Mucosa of rectum (tissue), 2 donors: ENCODE results near the gene ARHGAP15.

ENCODE experiments used
- H3K27ac ChIP-seq, 2 donors: one replicate each; pipeline ENCODE4 v1.7.0; 2013; ENCODE audit warnings: inconsistent platforms in 2 of 2, low read depth in 2 of 2, low read length in 2 of 2
- H3K27me3 ChIP-seq, 2 donors: one replicate each; pipeline ENCODE4 v1.7.0; 2013; ENCODE audit warnings: low read length in 2 of 2; ENCODE audit not compliant: control insufficient read depth in 2 of 2, insufficient read depth in 2 of 2
- H3K36me3 ChIP-seq, 2 donors: one replicate each; pipeline ENCODE4 v1.7.0; 2013; ENCODE audit warnings: low read length in 2 of 2; ENCODE audit not compliant: control insufficient read depth in 2 of 2, insufficient read depth in 2 of 2
- H3K4me1 ChIP-seq, 2 donors: one replicate each; pipeline ENCODE4 v1.7.0; 2013; ENCODE audit warnings: low read length in 2 of 2, mild to moderate bottlenecking in 1 of 2; ENCODE audit not compliant: control insufficient read depth in 2 of 2, insufficient read depth in 2 of 2
- H3K4me3 ChIP-seq, 2 donors: one replicate each; pipeline ENCODE4 v1.7.0; 2013; ENCODE audit warnings: low read length in 2 of 2
- H3K9ac ChIP-seq, 2 donors: one replicate each; pipeline ENCODE4 v1.7.0; 2013; ENCODE audit warnings: low read length in 2 of 2, low read depth in 1 of 2, mild to moderate bottlenecking in 1 of 2
- H3K9me3 ChIP-seq, 2 donors: one replicate each; pipeline ENCODE4 v1.7.0; 2013; ENCODE audit warnings: low read length in 2 of 2; ENCODE audit not compliant: control insufficient read depth in 2 of 2
- donor health status: healthy.
- donor health status: Normal muscosa, but diverticular disease.

ARHGAP15 gene

GRCh38 chr2:143354050-143354750 lies 225.0 kb downstream of the ARHGAP15 start:
- H3K4me1 ChIP-seq: no peaks in the 10 kb centered on the region
- H3K36me3 ChIP-seq: no peaks in the 10 kb centered on the region
- H3K27ac ChIP-seq: no peak overlapping the region
- H3K9me3 ChIP-seq: no peaks in the 10 kb centered on the region
- no peak overlapping the region for H3K4me3 ChIP-seq
- H3K9ac ChIP-seq: no peak overlapping the region
- H3K27me3 ChIP-seq: no peaks in the 10 kb centered on the region

- Histone ChIP-seq H3K9me3 (no peaks in the 10 kb centered on the region), H3K9ac (no peak overlapping the region), H3K27me3 (no peaks in the 10 kb centered on the region), H3K4me1 (no peaks in the 10 kb centered on the region), H3K27ac (no peak overlapping the region), H3K4me3 (no peak overlapping the region), H3K36me3 (no peaks in the 10 kb centered on the region)
These were observed 226.7 kb downstream of the ARHGAP15 start for GRCh38 chr2:143355870-143356269.

- no peaks in the 10 kb centered on the region for H3K27me3 ChIP-seq
- H3K27ac ChIP-seq: no peak overlapping the region
- no peaks in the 10 kb centered on the region for H3K4me1 ChIP-seq
- no peaks in the 10 kb centered on the region for H3K9me3 ChIP-seq
- no peak overlapping the region for H3K4me3 ChIP-seq
- H3K36me3 ChIP-seq: no peaks in the 10 kb centered on the region
- no peak overlapping the region for H3K9ac ChIP-seq
These were observed 227.1 kb downstream of the ARHGAP15 start for GRCh38 chr2:143356336-143356735.

GRCh38 chr2:143356736-143357446 lies 227.7 kb downstream of the ARHGAP15 start:
- Histone ChIP-seq H3K36me3 (no peaks in the 10 kb centered on the region), H3K9ac (no peak overlapping the region), H3K4me3 (no peak overlapping the region), H3K27ac (no peak overlapping the region), H3K27me3 (no peaks in the 10 kb centered on the region), H3K4me1 (no peaks in the 10 kb centered on the region), H3K9me3 (no peaks in the 10 kb centered on the region)

- H3K9ac ChIP-seq: no peak overlapping the region
- no peak overlapping the region for H3K27ac ChIP-seq
- no peaks in the 10 kb centered on the region for H3K4me1 ChIP-seq
- no peaks in the 10 kb centered on the region for H3K27me3 ChIP-seq
- H3K4me3 ChIP-seq: no peak overlapping the region
- no peaks in the 10 kb centered on the region for H3K36me3 ChIP-seq
- no peaks in the 10 kb centered on the region for H3K9me3 ChIP-seq
These were observed 228.7 kb downstream of the ARHGAP15 start for GRCh38 chr2:143357966-143358365.

GRCh38 chr2:143361346-143361745 lies 232.1 kb downstream of the ARHGAP15 start:
- Histone ChIP-seq H3K27ac (no peak overlapping the region), H3K9me3 (no peaks in the 10 kb centered on the region), H3K4me3 (no peak overlapping the region), H3K9ac (no peak overlapping the region), H3K4me1 (no peaks in the 10 kb centered on the region), H3K36me3 (no peaks in the 10 kb centered on the region), H3K27me3 (no peaks in the 10 kb centered on the region)

- Histone ChIP-seq H3K4me1 (no peaks in the 10 kb centered on the region), H3K27me3 (no peaks in the 10 kb centered on the region), H3K9me3 (no peaks in the 10 kb centered on the region), H3K9ac (no peak overlapping the region), H3K4me3 (no peak overlapping the region), H3K27ac (no peak overlapping the region), H3K36me3 (no peaks in the 10 kb centered on the region)
These were observed 242.4 kb downstream of the ARHGAP15 start for GRCh38 chr2:143371616-143372015.

GRCh38 chr2:143375384-143375880 lies 246.2 kb downstream of the ARHGAP15 start:
- H3K4me3 ChIP-seq: no peak overlapping the region
- H3K4me1 ChIP-seq: no peaks in the 10 kb centered on the region
- no peaks in the 10 kb centered on the region for H3K9me3 ChIP-seq
- no peaks in the 10 kb centered on the region for H3K36me3 ChIP-seq
- H3K9ac ChIP-seq: no peak overlapping the region
- no peak overlapping the region for H3K27ac ChIP-seq
- no peaks in the 10 kb centered on the region for H3K27me3 ChIP-seq

GRCh38 chr2:143378996-143379395 lies 249.8 kb downstream of the ARHGAP15 start:
- Histone ChIP-seq H3K9me3 (no peaks in the 10 kb centered on the region), H3K4me3 (no peak overlapping the region), H3K27me3 (no peaks in the 10 kb centered on the region), H3K36me3 (no peaks in the 10 kb centered on the region), H3K9ac (no peak overlapping the region), H3K4me1 (no peaks in the 10 kb centered on the region), H3K27ac (no peak overlapping the region)

GRCh38 chr2:143379955-143380354 lies 250.7 kb downstream of the ARHGAP15 start:
- Histone ChIP-seq H3K4me1 (no peaks in the 10 kb centered on the region), H3K27me3 (no peaks in the 10 kb centered on the region), H3K9me3 (no peaks in the 10 kb centered on the region), H3K36me3 (no peaks in the 10 kb centered on the region), H3K4me3 (no peak overlapping the region), H3K27ac (no peak overlapping the region), H3K9ac (no peak overlapping the region)
